Activated CD8-positive, alpha-beta memory T cell treated with anti-CD3 and anti-CD28 coated beads for 48 hours (primary cell): Measurements from ENCODE around the gene PKP1.

Experiments used
- DNase-seq, 3 experiments: peaks; one replicate each; pipeline ENCODE4 v3.0.0-alpha.2; 2020; ENCODE audit warnings: low read depth in 2 of 3, low spot score in 2 of 3

The PKP1 gene

GRCh38 chr1:201325678-201326060 lies 42.4 kb downstream of the PKP1 start:
- DNase-seq: no peak

- DNase-seq: no peak
Observed at GRCh38 chr1:201326710-201327109, 43.4 kb downstream of the PKP1 start.

GRCh38 chr1:201327687-201328240 lies 44.5 kb downstream of the PKP1 start:
- no peak for DNase-seq

- DNase-seq: no peak
Observed at GRCh38 chr1:201328576-201328975, 45.3 kb downstream of the PKP1 start.

GRCh38 chr1:201329286-201329685 lies 46.0 kb downstream of the PKP1 start:
- no peak for DNase-seq

GRCh38 chr1:201329801-201330200 lies 46.5 kb downstream of the PKP1 start:
- DNase-seq: no peak

- DNase-seq: no peak
Observed at GRCh38 chr1:201330541-201330940, 47.2 kb downstream of the PKP1 start.

- no peak for DNase-seq
Observed at GRCh38 chr1:201331166-201331565, 47.9 kb downstream of the PKP1 start.

GRCh38 chr1:201332021-201332420 lies 48.7 kb downstream of the PKP1 start:
- DNase-seq: no peak

- no peak for DNase-seq
Observed at GRCh38 chr1:201332616-201333335, 49.5 kb downstream of the PKP1 start.

GRCh38 chr1:201334325-201335173 lies 51.2 kb downstream of the PKP1 start:
- DNase-seq: no peak

GRCh38 chr1:201335174-201335870 lies 52.0 kb downstream of the PKP1 start:
- DNase-seq: no peak

GRCh38 chr1:201335901-201336300 lies 52.6 kb downstream of the PKP1 start:
- no peak for DNase-seq

GRCh38 chr1:201336711-201337450 lies 53.6 kb downstream of the PKP1 start:
- no peak for DNase-seq

GRCh38 chr1:201341377-201341776 lies 58.1 kb downstream of the PKP1 start:
- DNase-seq: no peak

GRCh38 chr1:201344206-201345080 lies 61.1 kb downstream of the PKP1 start:
- DNase-seq: no peak

GRCh38 chr1:201345081-201345355 lies 61.7 kb downstream of the PKP1 start:
- no peak for DNase-seq

GRCh38 chr1:201346337-201346939 lies 63.1 kb downstream of the PKP1 start:
- no peak for DNase-seq

GRCh38 chr1:201346987-201347386 lies 63.7 kb downstream of the PKP1 start:
- DNase-seq: no peak
